Cerebellar cortex (tissue), 1 donor: ENCODE results near the gene IL17B.

ENCODE experiments used
- DNase-seq: peaks from one replicate; pipeline ENCODE4 v3.0.0-alpha.2; 2015; ENCODE audit warnings: low spot score

The IL17B gene

GRCh38 chr5:149414405-149415065 lies 35.4 kb upstream of the IL17B start:
- DNase-seq, result no peak

- DNase-seq, result no peak
These were observed 34.6 kb upstream of the IL17B start for GRCh38 chr5:149413477-149414210.

- DNase-seq, result no peak
These were observed 33.8 kb upstream of the IL17B start for GRCh38 chr5:149412783-149413476.

GRCh38 chr5:149411738-149412519 lies 32.8 kb upstream of the IL17B start:
- DNase-seq, result no peak

GRCh38 chr5:149410721-149411432 lies 31.8 kb upstream of the IL17B start:
- DNase-seq, result no peak

GRCh38 chr5:149410071-149410470 lies 31.0 kb upstream of the IL17B start:
- no peak for DNase-seq

GRCh38 chr5:149409268-149409948 lies 30.3 kb upstream of the IL17B start:
- DNase-seq, result no peak

- no peak for DNase-seq
These were observed 29.4 kb upstream of the IL17B start for GRCh38 chr5:149408252-149409099.

- no peak for DNase-seq
These were observed 28.5 kb upstream of the IL17B start for GRCh38 chr5:149407323-149408251.

GRCh38 chr5:149406979-149407306 lies 27.9 kb upstream of the IL17B start:
- no peak for DNase-seq

GRCh38 chr5:149406203-149406978 lies 27.3 kb upstream of the IL17B start:
- DNase-seq, result peak; percentile 33

GRCh38 chr5:149405550-149406202 lies 26.6 kb upstream of the IL17B start:
- no peak for DNase-seq

- DNase-seq, result no peak
These were observed 25.9 kb upstream of the IL17B start for GRCh38 chr5:149404746-149405549.

GRCh38 chr5:149403923-149404745 lies 25.0 kb upstream of the IL17B start:
- no peak for DNase-seq

GRCh38 chr5:149402291-149402690 lies 23.2 kb upstream of the IL17B start:
- DNase-seq, result no peak

- no peak for DNase-seq
These were observed 22.0 kb upstream of the IL17B start for GRCh38 chr5:149401051-149401450.
